NCI-H2196 (cell line): ENCODE data around the gene APH1A.
"Not testable (repeated sequence)": the region's sequence is repeated elsewhere in the genome, so short reads cannot be mapped to it uniquely, and the experiment has no call there.

Experiments
- DNase-seq: peaks from one replicate; lab custom pipeline; 2025; ENCODE audit not compliant: unreplicated experiment; lab: John Stamatoyannopoulos, UW

Gene APH1A

DNA sequence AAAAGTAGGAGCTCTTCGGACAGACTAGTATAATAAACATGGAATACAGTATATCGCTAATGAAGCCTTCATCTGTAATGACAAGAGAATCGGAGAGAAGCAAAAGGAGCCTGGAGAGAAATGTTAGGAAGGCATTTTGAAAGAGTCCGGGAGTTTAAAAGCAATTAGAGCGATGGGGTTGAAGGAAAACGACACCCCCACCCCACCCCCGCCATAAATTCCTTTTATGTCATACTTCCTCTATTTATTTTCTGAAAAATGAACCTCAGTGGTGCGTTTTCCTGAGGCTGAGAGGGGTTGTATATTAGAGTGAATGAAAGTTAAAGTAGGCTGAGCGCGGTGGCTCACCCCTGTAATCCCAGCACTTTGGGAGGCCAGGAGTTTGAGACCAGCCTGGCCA, 635 bp upstream of the APH1A start:
- DNase-seq = no peak

- DNase-seq = no peak
Measured at GRCh38 chr1:150268340-150268704, 494 bp downstream of the APH1A start.

- no peak for DNase-seq
Measured at GRCh38 chr1:150267896-150268295, 920 bp downstream of the APH1A start.

DNA sequence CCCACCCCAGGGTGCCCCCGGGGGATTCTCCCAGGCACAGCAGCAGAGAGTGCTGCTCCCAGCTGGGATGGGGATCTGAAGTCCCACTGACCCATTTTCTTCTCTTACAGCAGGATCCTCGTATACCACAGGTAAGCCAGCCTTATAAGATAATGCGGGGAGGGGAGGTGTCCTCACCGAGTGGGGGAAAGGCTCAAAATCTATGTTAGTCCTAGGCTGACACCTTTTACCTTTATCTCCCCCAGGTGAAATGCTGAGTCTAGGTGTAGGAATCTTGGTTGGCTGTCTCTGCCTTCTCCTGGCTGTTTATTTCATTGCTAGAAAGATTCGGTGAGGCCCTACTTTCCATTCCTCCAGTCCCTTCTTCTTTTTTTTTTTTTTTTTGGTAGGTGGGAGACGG, 5.3 kb downstream of the APH1A start:
- no peak for DNase-seq

DNA sequence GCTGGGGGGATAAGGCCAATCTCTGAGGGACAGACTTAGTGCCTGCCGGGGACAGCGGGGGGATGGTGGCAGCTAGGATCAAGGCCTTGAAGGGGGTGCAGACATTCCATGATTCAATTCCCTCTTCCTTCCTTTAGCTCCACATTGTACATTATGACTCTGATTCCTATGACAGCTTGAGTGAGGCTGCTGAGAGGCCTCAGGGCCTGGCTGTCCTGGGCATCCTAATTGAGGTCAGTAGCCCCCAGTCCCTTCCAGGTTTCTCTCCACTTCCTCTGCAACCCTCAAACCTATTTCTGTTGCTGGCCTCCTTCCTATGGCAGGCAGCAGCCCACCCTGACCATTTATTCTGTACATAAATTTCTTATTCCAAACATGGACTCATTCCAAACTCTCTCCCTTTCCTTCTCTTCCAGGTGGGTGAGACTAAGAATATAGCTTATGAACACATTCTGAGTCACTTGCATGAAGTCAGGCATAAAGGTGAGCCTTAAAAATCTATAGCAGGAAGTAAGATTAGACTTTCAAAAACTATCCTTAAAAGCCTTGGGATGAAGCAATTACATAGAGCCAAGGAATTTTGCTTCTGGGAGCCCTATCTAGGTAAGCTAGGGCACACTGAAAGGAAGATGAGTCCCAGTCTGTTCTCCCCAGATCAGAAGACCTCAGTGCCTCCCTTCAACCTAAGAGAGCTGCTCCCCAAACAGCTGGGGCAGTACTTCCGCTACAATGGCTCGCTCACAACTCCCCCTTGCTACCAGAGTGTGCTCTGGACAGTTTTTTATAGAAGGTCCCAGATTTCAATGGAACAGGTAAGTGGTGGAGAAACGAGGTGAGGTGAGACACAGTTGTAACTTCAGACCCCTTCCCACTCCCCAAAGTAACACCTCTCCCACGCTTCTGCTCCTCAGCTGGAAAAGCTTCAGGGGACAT, 6.2 kb downstream of the APH1A start:
- no peak for DNase-seq

- DNase-seq = no peak
Measured at GRCh38 chr1:150261367-150261766, 7.4 kb downstream of the APH1A start.

DNA sequence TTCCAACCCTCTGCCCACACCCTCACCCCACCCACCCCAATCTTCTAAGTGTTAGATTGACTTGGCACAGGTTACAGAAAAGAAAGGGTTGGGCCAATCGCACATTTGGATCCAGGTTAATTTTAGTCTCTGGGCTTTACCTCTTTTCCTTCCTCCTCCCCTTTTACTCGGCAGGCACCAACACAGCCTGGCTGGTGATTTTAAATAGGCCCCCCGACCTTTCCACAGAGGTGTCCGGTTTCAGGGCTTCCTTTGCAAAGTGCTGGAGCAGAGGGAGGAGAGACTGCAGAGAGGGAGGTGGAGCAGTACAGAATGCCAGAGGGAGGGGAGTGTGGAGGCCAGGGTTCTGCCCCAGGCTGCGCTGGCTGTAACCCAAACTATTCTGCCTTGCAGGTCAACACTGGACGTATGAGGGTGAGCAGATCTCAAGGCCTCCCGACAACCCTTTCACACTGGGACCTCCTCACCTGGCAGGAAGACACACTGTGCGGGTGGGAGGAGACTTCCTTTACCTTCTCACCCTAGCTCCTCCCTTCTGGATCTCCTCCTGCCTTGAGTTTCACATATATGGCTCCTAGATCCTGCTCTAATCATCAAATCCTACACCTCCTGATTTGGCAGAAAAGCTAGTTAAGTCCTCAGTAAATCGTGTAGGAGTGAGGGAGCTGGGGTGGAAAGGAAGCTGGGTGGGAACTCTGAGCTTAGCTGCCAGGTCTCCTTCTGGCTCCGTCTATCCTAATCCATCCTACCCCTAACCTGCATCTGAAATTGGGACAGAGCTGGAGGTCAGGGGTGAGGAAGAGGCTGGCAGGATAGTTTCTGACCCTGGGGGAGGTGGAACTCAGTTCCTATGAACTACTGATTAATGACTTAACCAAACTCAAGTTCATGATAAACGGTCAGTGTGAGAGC, 8.8 kb downstream of the APH1A start:
- peak; percentile 86 for DNase-seq

DNA sequence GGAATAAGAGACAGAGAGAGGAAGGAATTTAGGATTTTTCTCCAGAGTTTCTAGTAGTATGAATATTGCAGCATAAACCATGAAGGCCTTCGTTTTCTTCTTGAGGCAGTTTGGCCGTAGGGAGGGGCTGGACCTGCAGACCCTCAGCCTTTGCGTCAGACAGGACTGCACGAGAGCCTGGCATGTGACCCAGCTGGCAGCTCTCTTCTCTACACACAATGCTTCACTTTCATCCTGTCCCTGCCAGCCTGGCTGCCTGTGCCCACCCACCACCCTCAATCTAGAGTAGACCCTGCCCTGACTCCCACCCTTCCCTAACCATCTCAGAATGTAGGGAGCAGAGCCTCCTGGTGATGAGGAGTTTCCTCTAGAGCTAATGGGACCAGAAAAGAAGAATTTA, 9.6 kb downstream of the APH1A start:
- DNase-seq = no peak

DNA sequence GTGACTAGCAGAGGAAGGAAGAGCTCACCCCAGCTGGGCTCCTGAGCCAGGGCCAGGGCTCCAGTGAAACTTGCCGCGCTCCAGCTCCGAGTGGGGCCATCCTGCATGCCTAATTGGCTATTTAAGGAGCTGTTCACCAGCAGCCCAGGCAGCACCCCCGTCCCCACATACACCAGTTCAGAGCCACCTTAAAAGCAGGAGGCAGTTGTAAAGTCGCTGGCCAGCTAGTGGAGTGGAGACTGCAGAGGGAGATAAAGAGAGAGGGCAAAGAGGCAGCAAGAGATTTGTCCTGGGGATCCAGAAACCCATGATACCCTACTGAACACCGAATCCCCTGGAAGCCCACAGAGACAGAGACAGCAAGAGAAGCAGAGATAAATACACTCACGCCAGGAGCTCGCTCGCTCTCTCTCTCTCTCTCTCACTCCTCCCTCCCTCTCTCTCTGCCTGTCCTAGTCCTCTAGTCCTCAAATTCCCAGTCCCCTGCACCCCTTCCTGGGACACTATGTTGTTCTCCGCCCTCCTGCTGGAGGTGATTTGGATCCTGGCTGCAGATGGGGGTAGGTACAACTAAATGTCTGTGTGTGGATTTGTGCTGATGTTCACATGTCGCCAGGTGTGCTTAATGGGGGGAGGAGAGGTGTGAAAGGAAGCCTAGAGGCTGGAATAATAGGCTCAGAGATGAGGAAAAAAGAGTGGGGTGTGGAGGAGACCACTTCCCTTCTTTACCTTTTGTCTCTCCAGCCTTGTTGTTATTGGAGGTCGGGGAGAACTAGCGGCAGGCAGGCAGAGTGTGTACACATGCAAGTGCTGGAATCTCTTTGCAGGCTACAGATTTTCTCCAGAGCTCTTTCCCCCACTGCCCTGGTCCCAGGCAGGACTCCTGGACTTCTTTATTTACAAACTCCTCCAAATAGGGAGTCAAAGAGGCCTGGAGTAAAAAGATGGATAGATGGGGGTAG, 10.9 kb downstream of the APH1A start, which contains the start of gene CA14:
Gene CA14, plus strand, starts transcription at position 151 of the 962 bp plus-strand sequence. Its CDS starts 355 bp downstream, at position 506.
- no peak for DNase-seq

- DNase-seq = no peak
Measured at GRCh38 chr1:150256554-150257341, 12.1 kb downstream of the APH1A start.

- no peak for DNase-seq
Measured at GRCh38 chr1:150256198-150256553, 12.6 kb downstream of the APH1A start.

DNA sequence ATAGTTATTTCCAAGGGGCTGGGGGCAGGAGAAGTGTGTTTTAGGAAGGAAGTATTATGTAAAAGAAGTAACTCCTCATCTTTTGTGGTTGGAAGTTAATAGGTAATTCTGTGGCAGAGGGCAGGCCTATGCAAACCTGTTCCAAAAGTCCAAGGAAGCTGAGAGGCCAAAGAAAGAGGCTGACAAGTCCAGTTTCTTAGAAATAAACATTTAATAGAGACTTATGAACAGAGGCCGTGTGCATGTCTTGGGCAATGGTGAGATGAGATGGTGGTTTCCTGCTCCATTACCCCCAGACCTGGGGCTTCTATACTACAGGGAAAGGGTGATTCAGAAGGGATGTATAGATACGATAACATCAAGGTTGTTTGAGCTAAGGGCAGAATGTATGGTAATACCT, 18.9 kb downstream of the APH1A start:
- DNase-seq = no peak

- no peak for DNase-seq
Measured at GRCh38 chr1:150243003-150243402, 25.8 kb downstream of the APH1A start.

DNA sequence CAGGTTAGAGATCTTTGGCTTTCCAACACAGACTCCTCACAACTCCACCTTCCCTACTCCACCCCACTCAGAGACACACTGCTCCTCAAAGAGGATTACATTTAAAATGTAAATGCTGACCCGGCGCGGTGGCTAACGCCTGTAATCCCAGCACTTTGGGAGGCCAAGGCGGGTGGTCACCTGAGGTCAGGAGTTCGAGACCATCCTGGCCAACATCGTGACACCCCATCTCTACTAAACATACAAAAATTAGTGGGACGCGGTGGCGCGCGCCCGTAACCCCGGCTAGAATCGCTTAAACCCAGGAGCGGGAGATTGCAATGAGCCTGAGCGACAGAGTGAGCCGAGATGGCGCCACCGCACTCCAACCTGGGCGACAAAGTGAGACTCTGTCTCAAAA, 31.1 kb downstream of the APH1A start:
- DNase-seq = no peak

DNA sequence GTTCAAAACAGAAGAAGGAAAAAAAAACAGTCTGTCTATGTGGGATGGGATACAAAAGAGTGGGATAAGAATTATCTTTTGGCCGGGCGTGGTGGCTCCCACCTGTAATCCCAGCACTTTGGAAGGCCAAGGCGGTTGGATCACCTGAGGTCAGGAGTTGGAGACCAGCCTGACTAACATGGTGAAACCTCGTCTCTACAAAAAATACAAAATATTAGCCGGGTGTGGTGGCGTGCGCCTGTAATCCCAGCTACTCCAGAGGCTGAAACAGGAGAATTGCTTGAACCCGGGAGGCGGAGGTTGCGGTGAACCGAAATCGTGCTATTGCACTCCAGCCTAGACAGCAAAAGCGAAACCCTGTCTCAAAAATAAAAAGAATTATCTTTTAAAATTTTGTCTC, 31.6 kb downstream of the APH1A start:
- DNase-seq = not testable (repeated sequence)

DNA sequence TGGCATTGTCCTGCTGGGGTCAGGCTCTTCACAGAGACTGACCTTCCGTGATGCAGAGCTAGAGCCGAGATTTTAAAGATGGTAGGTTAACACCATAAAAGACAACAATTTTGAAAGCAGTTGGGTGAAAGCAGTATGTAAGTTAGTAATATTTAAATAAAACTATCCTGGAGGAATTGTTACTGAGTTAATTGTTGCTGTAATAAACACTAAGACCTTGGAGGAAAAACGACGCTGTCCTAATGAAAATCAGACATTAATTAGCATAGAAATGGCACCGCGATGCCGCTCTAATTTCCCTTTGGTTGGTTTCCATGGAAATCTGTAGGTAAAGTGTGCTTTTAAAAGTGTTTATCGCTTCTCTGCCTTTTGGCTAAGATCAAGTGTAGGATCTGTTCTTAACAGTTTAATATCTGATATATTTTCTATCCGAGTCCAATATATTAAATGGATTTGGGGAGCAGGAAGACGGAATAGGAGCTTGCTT, 32.2 kb downstream of the APH1A start:
- DNase-seq = no peak

DNA sequence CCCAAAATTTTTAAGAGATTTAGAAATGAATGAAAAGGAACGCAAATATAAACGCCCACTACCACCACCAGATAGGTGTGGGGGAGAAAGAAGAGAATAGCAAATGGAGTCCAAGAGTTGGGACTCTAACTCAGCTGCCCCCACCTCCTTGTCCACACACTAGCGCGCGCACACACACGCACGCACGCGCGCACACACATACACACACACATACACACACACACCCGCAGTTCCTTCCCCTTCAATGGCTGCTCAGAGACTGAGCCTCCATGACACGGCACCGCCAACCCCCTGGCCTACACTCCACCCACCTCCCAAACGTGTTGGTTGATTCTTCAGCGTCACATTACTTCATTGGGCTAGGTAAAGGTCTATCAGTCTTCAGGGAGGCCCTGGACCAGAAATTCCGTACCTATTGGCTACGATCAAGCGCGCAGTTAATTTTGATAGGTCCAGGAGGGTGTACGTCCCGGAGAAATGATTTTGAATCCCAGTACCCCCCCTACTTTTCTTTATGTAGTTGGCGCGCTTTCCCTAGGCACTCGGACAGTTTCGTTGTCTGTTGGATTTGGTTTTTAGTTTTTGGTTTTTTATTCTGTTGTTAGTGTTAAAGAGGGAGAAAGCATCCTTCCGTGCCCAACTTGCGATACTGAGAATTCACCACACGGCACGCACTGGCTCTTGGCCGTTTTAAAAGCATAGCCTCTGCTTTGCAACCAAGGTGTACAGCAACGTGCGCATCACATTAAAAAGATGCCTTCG, 32.8 kb downstream of the APH1A start, which contains the start of gene ANP32E:
Gene ANP32E, minus strand, starts transcription at position 261 of the 762 bp plus-strand sequence. CDS start 326 bp downstream, outside the sequence.
- peak; percentile 96 for DNase-seq

DNA sequence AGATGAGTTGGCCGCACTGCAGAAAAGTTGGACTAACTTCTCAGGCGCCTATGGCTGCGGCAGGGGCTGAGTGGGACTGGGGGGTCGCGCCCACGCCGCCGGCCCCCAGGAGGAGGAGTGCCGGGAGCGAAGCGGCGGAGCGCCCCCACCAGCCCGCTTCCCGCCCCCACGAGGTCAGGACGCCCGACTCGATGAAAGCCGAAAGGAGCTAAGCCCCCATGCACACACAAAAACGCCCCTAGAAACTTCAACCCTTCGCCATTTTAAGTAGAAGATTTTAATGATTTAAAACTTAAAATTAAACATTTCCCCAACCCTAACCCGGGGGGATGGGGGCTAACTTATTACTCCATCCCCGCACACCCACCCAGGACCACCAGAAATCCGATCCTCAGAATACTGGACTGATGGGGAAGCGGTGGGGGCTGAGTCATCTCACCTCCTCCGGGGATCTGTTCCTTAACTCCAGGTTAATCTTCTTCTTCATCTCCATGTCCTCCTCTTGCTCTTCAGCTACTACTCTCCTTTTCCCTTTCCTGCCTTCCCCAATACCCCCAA, 33.4 kb downstream of the APH1A start:
- no peak for DNase-seq
